HepG2 (cell line): Measurements from ENCODE around the gene TRIM7. TPM values are rescaled to one million over a fixed set of nuclear protein-coding genes. Genes with fewer than 3 reads are reported as not detected.

Experiments used
- ARNT2 ChIP-seq: sonication (generic); formaldehyde crosslinking; IDR thresholded peaks from 2 replicates; pipeline ENCODE4 v1.8.0; 2022; ENCODE audit warnings: mild to moderate bottlenecking, low read depth, missing genetic modification reagents, moderate library complexity
- ATF7 ChIP-seq, 2 experiments: fragments of 450-650 bp in 1 of 2; sonication (generic) in 1 of 2; formaldehyde crosslinking in 1 of 2; IDR thresholded peaks; 2 replicates each; pipeline versions ENCODE4 v1.4.0 to v1.6.1; 2016 to 2020; ENCODE audit warnings: antibody characterized with exemption in 1 of 2, mild to moderate bottlenecking in 1 of 2, missing genetic modification reagents in 1 of 2
- BHLHE40 ChIP-seq: IDR thresholded peaks from 2 replicates; pipeline ENCODE4 v1.6.1; 2011; ENCODE audit warnings: low read length, improper control_type of control experiment
- CEBPG ChIP-seq: IDR thresholded peaks from 2 replicates; pipeline ENCODE4 v1.6.1; 2016
- ISX ChIP-seq: sonication (generic); formaldehyde crosslinking; conservative IDR thresholded peaks from 2 replicates; pipeline ENCODE4 v1.5.0; 2020; ENCODE audit warnings: missing genetic modification reagents
- MBNL3 ChIP-seq: fragments of 250-450 bp; sonication (Bioruptor Pico); conservative IDR thresholded peaks from 2 replicates; pipeline ENCODE4 v1.8.0; 2022; ENCODE audit warnings: mild to moderate bottlenecking, inconsistent platforms
- NFKB2 ChIP-seq: sonication (generic); formaldehyde crosslinking; IDR thresholded peaks from 2 replicates; pipeline ENCODE4 v1.4.0; 2020; ENCODE audit warnings: missing genetic modification reagents, borderline replicate concordance
- NR3C1 ChIP-seq: sonication (generic); formaldehyde crosslinking; IDR thresholded peaks from 2 replicates; pipeline ENCODE4 v1.4.0; 2020; ENCODE audit warnings: missing genetic modification reagents
- RBAK ChIP-seq: sonication (generic); formaldehyde crosslinking; IDR thresholded peaks from 2 replicates; pipeline ENCODE4 v1.5.1; 2020; ENCODE audit warnings: mild to moderate bottlenecking, missing genetic modification reagents
- RFX1 ChIP-seq: fragments of 450-650 bp; IDR thresholded peaks from 2 replicates; pipeline ENCODE4 v1.6.1; 2017
- RFX3 ChIP-seq: IDR thresholded peaks from 2 replicates; pipeline ENCODE4 v1.6.1; 2016; ENCODE audit warnings: missing biosample characterization, missing genetic modification reagents
- SPEN ChIP-seq: sonication (generic); formaldehyde crosslinking; IDR thresholded peaks from 2 replicates; pipeline ENCODE4 v1.5.1; 2020; ENCODE audit warnings: low read depth, mild to moderate bottlenecking, missing genetic modification reagents
- SUZ12 ChIP-seq: fragments of 150-350 bp; IDR thresholded peaks from 2 replicates; pipeline ENCODE4 v1.6.1; 2014; ENCODE audit warnings: low read depth, low read length
- TCF7 ChIP-seq: sonication (generic); IDR thresholded peaks from 2 replicates; pipeline ENCODE4 v1.6.1; 2016; ENCODE audit warnings: antibody characterized with exemption, low read depth
- TMF1 ChIP-seq: sonication (generic); formaldehyde crosslinking; IDR thresholded peaks from 2 replicates; pipeline ENCODE4 v1.8.1; 2022; ENCODE audit warnings: low read depth, missing genetic modification reagents
- TRIM24 ChIP-seq: sonication (generic); formaldehyde crosslinking; IDR thresholded peaks from 2 replicates; pipeline ENCODE4 v1.8.0; 2022; ENCODE audit warnings: mild to moderate bottlenecking, missing genetic modification reagents
- ZFP91 ChIP-seq: sonication (generic); formaldehyde crosslinking; IDR thresholded peaks from 2 replicates; pipeline ENCODE4 v1.9.0; 2022; ENCODE audit warnings: missing genetic modification reagents, mild to moderate bottlenecking, borderline replicate concordance
- ZNF101 ChIP-seq: sonication (generic); formaldehyde crosslinking; IDR thresholded peaks from 2 replicates; pipeline ENCODE4 v1.4.0; 2020; ENCODE audit warnings: mild to moderate bottlenecking, low read depth, missing genetic modification reagents, borderline replicate concordance
- ZNF256 ChIP-seq: sonication (generic); formaldehyde crosslinking; conservative IDR thresholded peaks from 2 replicates; pipeline ENCODE4 v1.4.0; 2020; ENCODE audit warnings: missing genetic modification reagents
- ZNF317 ChIP-seq: sonication (generic); formaldehyde crosslinking; IDR thresholded peaks from 2 replicates; pipeline ENCODE4 v1.5.0; 2020; ENCODE audit warnings: mild to moderate bottlenecking, missing genetic modification reagents
- ZNF530 ChIP-seq: sonication (generic); formaldehyde crosslinking; IDR thresholded peaks from 2 replicates; pipeline ENCODE4 v1.5.0; 2020; ENCODE audit warnings: low read depth, mild to moderate bottlenecking, missing genetic modification reagents
- ZNF543 ChIP-seq: sonication (generic); formaldehyde crosslinking; IDR thresholded peaks from 2 replicates; pipeline ENCODE4 v1.4.0; 2020; ENCODE audit warnings: mild to moderate bottlenecking, missing genetic modification reagents
- ZNF614 ChIP-seq: IDR thresholded peaks from 2 replicates; pipeline ENCODE4 v1.6.1; 2018; ENCODE audit warnings: missing biosample characterization, missing genetic modification reagents, inconsistent platforms, borderline replicate concordance
- ZNF704 ChIP-seq: sonication (generic); formaldehyde crosslinking; IDR thresholded peaks from 2 replicates; pipeline ENCODE4 v1.8.1; 2023; ENCODE audit warnings: mild to moderate bottlenecking, inconsistent platforms, moderate library complexity, missing genetic modification reagents, borderline replicate concordance
- ZNF770 ChIP-seq: sonication (generic); formaldehyde crosslinking; IDR thresholded peaks from 2 replicates; pipeline ENCODE4 v1.5.0; 2020; ENCODE audit warnings: mild to moderate bottlenecking, missing genetic modification reagents
- ZNF772 ChIP-seq: sonication (generic); formaldehyde crosslinking; IDR thresholded peaks from 2 replicates; pipeline ENCODE4 v1.5.0; 2020; ENCODE audit warnings: mild to moderate bottlenecking, missing genetic modification reagents
- ZSCAN22 ChIP-seq: sonication (generic); formaldehyde crosslinking; IDR thresholded peaks from 2 replicates; pipeline ENCODE4 v1.4.0; 2020; ENCODE audit warnings: mild to moderate bottlenecking, missing genetic modification reagents
- polyA plus RNA-seq, 8 experiments: library from polyadenylated mRNA; depleted of rRNA in 3 of 8; stranded (reverse) in 7 of 8; unstranded in 1 of 8; fragments of >200 nt; fragmentation: Illumina TruSeq in 4 of 8; extraction: Trizol in 4 of 8; gene quantifications; 2 replicates each; pipeline versions ENCODE4 v1.2.1 to v1.2.3, GENCODE V29; 2011 to 2016; ENCODE audit warnings: low read depth in 4 of 8, missing spikeins in 1 of 8, mixed read lengths in 1 of 8; ENCODE audit not compliant: insufficient read depth in 1 of 8
- total RNA-seq, 5 experiments: library from RNA; depleted of rRNA; stranded (reverse); fragments of >200 nt; fragmentation: Illumina TruSeq; extraction: Trizol; gene quantifications; 2 replicates each; pipeline ENCODE4 v1.2.3, GENCODE V29; 2016; ENCODE audit warnings: low read depth in 1 of 5

The TRIM7 gene
- total and polyA plus RNA-seq, 2 of the 13 experiments (the other 11 are each of a cell fraction or from before 2014, with no cell fraction given): 0.13 TPM; not detected in 1

GRCh38 chr5:181246276-181247049, 41.5 kb upstream of the TRIM7 start (continued):
- TF ChIP-seq NR3C1 (no peak), ZNF543 (CRISPR knock-in tag) (peak; percentile 36; the same call in 1 of the 2 replicates), ZNF256 (peak; percentile 68; the same call in 1 of the 2 replicates), SUZ12 (no peak), ARNT2 (CRISPR knock-in tag) (peak; percentile 69; the same call in 1 of the 2 replicates), CEBPG (CRISPR knock-in tag) (no peak; the same call in 1 of the 2 replicates), ZNF101 (CRISPR knock-in tag) (no peak), RFX3 (CRISPR knock-in tag) (no peak), TCF7 (no peak), BHLHE40 (0 out of 2 replicates have a peak, but pooled peaks have one; percentile 15), ZNF770 (CRISPR knock-in tag) (no peak; the same call in 1 of the 2 replicates), ZNF530 (no peak), ZNF704 (CRISPR knock-in tag) (0 out of 2 replicates have a peak, but pooled peaks have one; percentile 29), ZFP91 (CRISPR knock-in tag) (peak; percentile 82; the same call in 1 of the 2 replicates), ATF7 (IDR thresholded peaks at IDR 0.05) (no peak), ATF7 (CRISPR knock-in tag; IDR thresholded peaks at IDR 0.05) (no peak), ISX (CRISPR knock-in tag) (peak; percentile 51; the same call in 1 of the 2 replicates), ZSCAN22 (CRISPR knock-in tag) (0 out of 2 replicates have a peak, but pooled peaks have one; percentile 54), TRIM24 (no peak), ZNF317 (no peak), ZNF614 (no peak), NFKB2 (CRISPR knock-in tag) (no peak), ZNF772 (CRISPR knock-in tag) (no peak; the same call in 1 of the 2 replicates), SPEN (peak; percentile 66; the same call in 1 of the 2 replicates), RFX1 (no peak), RBAK (no peak), TMF1 (CRISPR knock-in tag) (no peak; the same call in 1 of the 2 replicates), MBNL3 (no peak)
